Heart left ventricle (tissue), 16 donors: Measurements from ENCODE around the gene TRIM28. TPM values are rescaled to one million over a fixed set of nuclear protein-coding genes. Genes with fewer than 3 reads are reported as not detected.

ENCODE experiments used
- ATAC-seq, 4 donors: fragments of 200-7000 bp; cut with Tn5 transposase; one replicate each; pipeline ENCODE4 v1.9.1; 2020 to 2022; ENCODE audit warnings: moderate library complexity in 4 of 4, mild to moderate bottlenecking in 3 of 4, moderate number of reproducible peaks in 1 of 4
- DNase-seq, 5 donors: peaks; one replicate each; pipeline ENCODE4 v3.0.0-alpha.2; 2020
- H3K27ac ChIP-seq, 12 donors: fragments of 200-600 bp; sonication (generic) in 4 of 12; one replicate each; pipeline versions ENCODE4 v1.5.0 to v1.8.0; 2016 to 2022; ENCODE audit warnings: mild to moderate bottlenecking in 2 of 12
- H3K27me3 ChIP-seq, 9 donors: fragments of 200-600 bp; sonication (generic) in 2 of 9; one replicate each; pipeline versions ENCODE4 v1.5.1 to v1.8.0; 2016 to 2022; ENCODE audit warnings: mild to moderate bottlenecking in 3 of 9
- H3K36me3 ChIP-seq, 9 donors: fragments of 200-600 bp; sonication (generic) in 2 of 9; one replicate each; pipeline versions ENCODE4 v1.5.0 to v1.8.0; 2018 to 2022; ENCODE audit warnings: mild to moderate bottlenecking in 2 of 9
- H3K4me1 ChIP-seq, 12 donors: fragments of 200-600 bp; sonication (generic) in 4 of 12; one replicate each; pipeline versions ENCODE4 v1.5.0 to v1.8.0; 2016 to 2022; ENCODE audit warnings: mild to moderate bottlenecking in 3 of 12
- H3K4me3 ChIP-seq, 12 donors: fragments of 200-600 bp; sonication (generic) in 4 of 12; one replicate each; pipeline versions ENCODE4 v1.5.0 to v1.8.0; 2017 to 2022; ENCODE audit warnings: mild to moderate bottlenecking in 9 of 12, moderate library complexity in 4 of 12
- H3K9me3 ChIP-seq, 12 donors: fragments of 200-600 bp; sonication (generic) in 4 of 12; one replicate each; pipeline versions ENCODE4 v1.5.0 to v1.8.0; 2016 to 2022; ENCODE audit warnings: mild to moderate bottlenecking in 1 of 12
- POLR2A ChIP-seq, 2 donors: fragments of 450-650 bp; IDR thresholded peaks; one replicate each; pipeline ENCODE4 v1.6.1; 2017; ENCODE audit warnings: antibody characterized with exemption in 2 of 2, mild to moderate bottlenecking in 2 of 2, moderate library complexity in 2 of 2
- WGBS, 4 donors: extraction: QIAGEN DNeasy Blood & Tissue Kit in 2 of 4; methylation state at CpG; one replicate each; pipeline versions ENCODE4 v1.1.5 to v1.1.7; 2013 to 2018; 5-methylcytosine and 5-hydroxymethylcytosine counted together
- intact Hi-C, 10 donors: fragments of 100-400 bp; cut with DNase I; formaldehyde crosslinking; loops; one replicate each; pipeline versions ENCODE4 v1.11.1 to v1.14.2; 2022
- polyA plus RNA-seq, 2 donors: library from polyadenylated mRNA; stranded (reverse); fragments of 200-250 nt; gene quantifications; one replicate each; pipeline ENCODE4 v1.2.3, GENCODE V29; 2013
- total RNA-seq, 9 donors: library from RNA; depleted of rRNA in 2 of 9; stranded (reverse); fragments of >200 nt in 2 of 9; fragmentation: NEBNext Ultra II Directional in 3 of 9; extraction: Animal tissue kit (Norgen Biotek cat#: 25700) in 3 of 9; gene quantifications; one replicate each; pipeline versions ENCODE4 v1.1.0 to v1.2.4, GENCODE V29; 2016 to 2023
- TF ChIP-seq, protein P1 (sequence below), 12 donors: fragments of 200-600 bp; sonication (generic) in 4 of 12; IDR thresholded peaks; one replicate each; pipeline versions ENCODE4 v1.5.0 to v1.8.0; 2018 to 2022; ENCODE audit warnings: antibody characterized with exemption in 12 of 12, mild to moderate bottlenecking in 5 of 12
- donor health status: ischemic (EF 13 %, LVEDD 7.1; RV severe dilation, severe dysfunction).
- donor health status: healthy with polysubstance abuse.
- donor health status: DM: no; HTN: yes; CAD: no.
- donor health status: DM: no; HTN: no; CAD: no.
- donor health status: ischemic (EF 25% LVEDD 6.9; RV normal size, moderate dysfunction).
- donor health status: ischemic (EF 25% LVEDD 5.7; RV mildly dilated, moderate dysfunction).
- donor health status: healthy.
- donor health status: DM: yes; HTN: yes; CAD: no.
- donor health status: ischemic (EF 35%, LVEDD 5.7; RV mildly dilated, moderate dysfunction).
- donor health status: nonischemic (EF 11% LVEDD 7.7; RV severe dilation, severe dysfunction).
- donor health status: DM: yes; HTN: yes; CAD: no.
- donor health status: PGD.
- donor health status: ischemic (EF 29% LVEDD 5.4; RV normal size, mild dysfunction).
- donor health status: nonischemic (EF 23%, LVEDD 6.1; RV moderate dilation, normal function).

Gene TRIM28
- total and polyA plus RNA-seq, 11 donors = 88.0 to 265 (median 160) TPM

DNA sequence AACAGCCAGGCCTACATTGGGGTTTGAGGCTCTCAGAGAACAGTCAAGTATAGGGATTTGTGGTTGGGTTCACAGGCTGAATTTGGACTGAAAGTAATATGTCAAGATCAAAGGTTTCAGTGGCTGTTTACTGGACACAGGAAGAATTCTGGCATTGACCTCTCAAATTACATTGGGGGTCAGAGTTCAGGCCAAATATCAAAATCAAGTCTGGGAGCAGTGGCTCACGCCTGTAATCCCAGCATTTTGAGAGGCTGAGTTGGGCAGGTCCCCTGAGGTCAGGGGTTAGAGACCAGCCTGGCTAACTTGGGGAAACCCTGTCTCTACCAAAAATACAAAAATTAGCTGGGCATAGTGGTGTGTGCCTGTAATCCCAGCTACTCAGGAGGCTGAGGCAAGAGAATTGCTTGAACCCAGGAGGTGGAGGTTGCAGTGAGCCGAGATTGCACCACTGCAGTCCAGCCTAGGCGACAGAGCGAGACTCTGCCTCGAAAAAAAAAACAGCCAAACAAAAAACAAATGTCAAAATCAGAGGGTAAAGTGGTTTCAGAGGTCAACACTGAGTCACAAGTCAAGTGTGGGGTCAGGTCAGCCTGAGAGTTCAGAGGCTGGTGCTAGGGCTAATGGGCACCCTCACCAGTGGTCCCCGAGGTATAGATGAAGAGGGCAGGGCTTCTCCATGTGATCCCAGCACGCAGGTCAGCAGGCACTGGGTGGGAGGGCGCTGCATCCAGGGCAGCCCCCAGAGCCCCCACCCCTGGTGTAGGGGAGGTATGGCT, 33.6 kb upstream of the TRIM28 start:
- WGBS, 4 donors = 86 to 87% (median 86%) methylated on average over 8 of the region's 8 CpGs
- H3K9me3 ChIP-seq = no peaks in the 10 kb centered on the region
- peaks cover 0 to 20% (median 9%) of the 10 kb centered on the region in 12 donors for H3K4me1 ChIP-seq
- intact Hi-C loops = loop anchor here in 1 of 10 donors (5.0 kb wide), 1 partner anchor 293 kb away; no protein-coding TSS in a partner anchor
- peaks cover 0 to 10% (median 0%) of the 10 kb centered on the region in 9 donors for H3K36me3 ChIP-seq
- no peaks in the 10 kb centered on the region for H3K27me3 ChIP-seq
- H3K27ac ChIP-seq = no peak overlapping the region
- H3K4me3 ChIP-seq = no peak overlapping the region
- TF ChIP-seq POLR2A (IDR thresholded peaks at IDR 0.05) = no peak
- TF ChIP-seq, protein P1, sequence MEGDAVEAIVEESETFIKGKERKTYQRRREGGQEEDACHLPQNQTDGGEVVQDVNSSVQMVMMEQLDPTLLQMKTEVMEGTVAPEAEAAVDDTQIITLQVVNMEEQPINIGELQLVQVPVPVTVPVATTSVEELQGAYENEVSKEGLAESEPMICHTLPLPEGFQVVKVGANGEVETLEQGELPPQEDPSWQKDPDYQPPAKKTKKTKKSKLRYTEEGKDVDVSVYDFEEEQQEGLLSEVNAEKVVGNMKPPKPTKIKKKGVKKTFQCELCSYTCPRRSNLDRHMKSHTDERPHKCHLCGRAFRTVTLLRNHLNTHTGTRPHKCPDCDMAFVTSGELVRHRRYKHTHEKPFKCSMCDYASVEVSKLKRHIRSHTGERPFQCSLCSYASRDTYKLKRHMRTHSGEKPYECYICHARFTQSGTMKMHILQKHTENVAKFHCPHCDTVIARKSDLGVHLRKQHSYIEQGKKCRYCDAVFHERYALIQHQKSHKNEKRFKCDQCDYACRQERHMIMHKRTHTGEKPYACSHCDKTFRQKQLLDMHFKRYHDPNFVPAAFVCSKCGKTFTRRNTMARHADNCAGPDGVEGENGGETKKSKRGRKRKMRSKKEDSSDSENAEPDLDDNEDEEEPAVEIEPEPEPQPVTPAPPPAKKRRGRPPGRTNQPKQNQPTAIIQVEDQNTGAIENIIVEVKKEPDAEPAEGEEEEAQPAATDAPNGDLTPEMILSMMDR (IDR thresholded peaks at IDR 0.05) = no peak
- DNase-seq (no peak), ATAC-seq (no peak)

DNA sequence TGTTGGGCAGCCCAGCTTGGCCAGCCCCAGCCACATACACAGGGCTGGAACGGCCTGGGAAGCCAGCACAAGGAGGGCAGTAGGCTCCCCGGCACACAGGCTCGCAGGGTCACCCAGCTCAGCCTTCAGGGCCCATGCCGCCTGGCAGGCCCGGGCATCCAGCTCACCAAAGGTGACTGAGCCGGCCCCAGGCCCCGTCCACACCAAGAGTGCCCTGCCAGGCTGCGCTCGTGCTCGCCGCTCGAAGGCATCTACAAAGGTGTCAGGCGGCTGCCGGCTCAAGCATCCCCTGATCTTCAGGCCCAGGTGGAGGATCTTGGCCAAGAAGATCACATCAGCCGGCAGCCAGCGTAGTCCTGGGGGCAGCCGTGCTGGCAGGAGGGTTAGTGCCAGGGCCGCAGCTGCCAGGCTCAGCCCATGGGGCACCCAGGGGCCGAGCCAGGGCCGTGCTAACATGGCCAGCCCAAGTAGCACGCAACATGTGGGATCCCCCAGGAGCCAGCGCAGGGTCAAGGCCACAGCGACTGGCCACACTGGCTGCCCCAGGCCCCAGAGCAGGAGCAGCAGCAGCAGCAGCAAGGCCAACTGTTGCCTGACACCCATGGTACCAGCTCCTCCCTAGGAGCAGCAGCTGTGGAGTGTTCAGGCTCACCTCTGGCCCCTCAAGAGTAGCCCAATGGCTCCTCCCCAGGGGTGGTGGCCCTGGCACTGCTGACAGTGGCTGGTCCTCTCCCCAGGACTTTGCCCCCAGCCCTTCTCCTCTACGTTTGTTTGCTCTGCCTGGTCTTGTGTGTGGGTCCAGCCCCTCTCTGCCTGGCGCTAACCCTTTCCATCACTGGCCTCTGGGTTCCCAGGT, 32.3 kb upstream of the TRIM28 start, which contains the start of gene SLC27A5:
TSS of gene SLC27A5 (minus strand) at position 640 of the 856 bp plus-strand sequence. CDS start at position 603, 37 bp downstream.
- Histone ChIP-seq H3K27me3 (no peaks in the 10 kb centered on the region), H3K4me3 (no peak within 1 kb of the TSS), H3K4me1 (peaks cover 0 to 32% (median 17%) of the 10 kb centered on the region in 12 donors), H3K27ac (no peak within 1 kb of the TSS), H3K9me3 (no peaks in the 10 kb centered on the region), H3K36me3 (peaks cover 0 to 22% (median 10%) of the 10 kb centered on the region in 9 donors)
- no peak for TF ChIP-seq POLR2A (IDR thresholded peaks at IDR 0.05)
- TF ChIP-seq, protein P1 (IDR thresholded peaks at IDR 0.05) = no peak
- DNase-seq = no peak
- intact Hi-C loops = loop anchor here in 1 of 10 donors (5.0 kb wide), 1 partner anchor 294 kb away; no protein-coding TSS in a partner anchor
- 88 to 92% (median 90%) methylated on average over 4 to 25 of the region's 25 CpGs for WGBS, 4 donors
- ATAC-seq = no peak

DNA sequence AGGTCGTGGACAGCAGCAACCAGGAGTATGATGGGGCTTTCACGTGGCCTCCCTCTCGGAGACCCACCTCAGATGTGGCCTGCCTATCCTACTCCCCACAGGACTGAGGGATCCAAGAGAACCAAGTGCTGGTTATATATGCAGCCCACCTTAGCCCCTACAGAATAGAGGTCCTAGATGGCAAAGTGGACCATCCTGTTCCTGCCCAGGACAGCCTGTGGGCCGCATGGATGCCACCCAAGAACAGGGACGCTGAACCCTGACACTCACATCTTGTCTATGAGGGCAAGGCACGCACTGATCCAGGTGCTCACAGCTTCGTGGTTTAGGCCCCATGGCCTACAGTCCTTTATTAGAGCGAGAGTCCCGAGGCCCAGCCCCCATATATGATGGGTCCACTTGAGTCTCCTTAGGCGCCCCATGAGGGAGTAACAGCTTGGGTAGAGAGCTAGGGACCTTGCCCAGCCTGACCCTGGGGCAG, 30.6 kb upstream of the TRIM28 start:
- ATAC-seq = peak in 2 of 4 donors; percentile 2 to 3

More for the DNA sequence above, 30.6 kb upstream of the TRIM28 start:
- no peak for DNase-seq
- Histone ChIP-seq H3K27me3 (no peaks in the 10 kb centered on the region), H3K36me3 (peaks cover 0 to 31% (median 17%) of the 10 kb centered on the region in 9 donors), H3K4me1 (peaks cover 3 to 49% (median 25%) of the 10 kb centered on the region in 12 donors), H3K4me3 (peak overlapping the region in 1 of 12 donors; percentile 55), H3K27ac (peak overlapping the region in 6 of 12 donors; percentile 15 to 84 (median 48)), H3K9me3 (no peaks in the 10 kb centered on the region)
- TF ChIP-seq POLR2A (IDR thresholded peaks at IDR 0.05) = no peak
- TF ChIP-seq, protein P1 (IDR thresholded peaks at IDR 0.05) = no peak
- WGBS, 4 donors = 87 to 90% (median 89%) methylated on average over 7 to 10 of the region's 10 CpGs
- intact Hi-C loops = loop anchor here in 1 of 10 donors (5.0 kb wide), 1 partner anchor 296 kb away; no protein-coding TSS in a partner anchor
